NB4 (cell line): ENCODE results near the gene MTOR.

Experiments used
- MYC ChIP-seq: IDR thresholded peaks from 2 replicates; pipeline ENCODE4 v1.6.1; 2011; ENCODE audit warnings: low read depth, low read length
- POLR2A ChIP-seq: IDR thresholded peaks from 2 replicates; pipeline ENCODE4 v1.6.1; 2011; ENCODE audit warnings: mild to moderate bottlenecking; ENCODE audit not compliant: insufficient read length; ENCODE audit errors: extremely low read depth
- TF ChIP-seq, protein P1 (sequence below): IDR thresholded peaks from one replicate; pipeline ENCODE4 v1.5.1; 2012; ENCODE audit warnings: low read depth, low read length
- TF ChIP-seq, protein P2 (sequence below): IDR thresholded peaks from 2 replicates; pipeline ENCODE4 v1.6.1; 2011; ENCODE audit warnings: low read depth, low read length

DNA sequence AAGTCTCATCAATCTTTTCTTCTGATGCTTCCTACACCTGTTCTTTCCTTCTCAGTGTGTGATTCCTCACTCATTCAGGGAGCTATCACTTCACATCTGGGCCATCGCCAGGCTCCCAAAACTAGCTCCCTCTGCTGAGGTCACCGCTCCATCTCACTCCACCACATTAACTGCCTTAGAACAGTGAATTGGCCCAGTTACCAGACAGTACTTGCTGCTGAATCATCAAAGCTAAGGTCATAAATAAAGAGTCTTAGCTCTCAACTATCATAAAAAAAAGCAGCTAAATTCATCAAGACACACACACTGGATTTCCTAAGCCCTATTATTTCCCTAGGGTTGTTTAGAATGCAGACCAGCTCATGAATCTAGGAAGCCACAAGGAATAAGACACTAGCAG lies 183.7 kb downstream of the MTOR start:
- TF ChIP-seq, protein P1, sequence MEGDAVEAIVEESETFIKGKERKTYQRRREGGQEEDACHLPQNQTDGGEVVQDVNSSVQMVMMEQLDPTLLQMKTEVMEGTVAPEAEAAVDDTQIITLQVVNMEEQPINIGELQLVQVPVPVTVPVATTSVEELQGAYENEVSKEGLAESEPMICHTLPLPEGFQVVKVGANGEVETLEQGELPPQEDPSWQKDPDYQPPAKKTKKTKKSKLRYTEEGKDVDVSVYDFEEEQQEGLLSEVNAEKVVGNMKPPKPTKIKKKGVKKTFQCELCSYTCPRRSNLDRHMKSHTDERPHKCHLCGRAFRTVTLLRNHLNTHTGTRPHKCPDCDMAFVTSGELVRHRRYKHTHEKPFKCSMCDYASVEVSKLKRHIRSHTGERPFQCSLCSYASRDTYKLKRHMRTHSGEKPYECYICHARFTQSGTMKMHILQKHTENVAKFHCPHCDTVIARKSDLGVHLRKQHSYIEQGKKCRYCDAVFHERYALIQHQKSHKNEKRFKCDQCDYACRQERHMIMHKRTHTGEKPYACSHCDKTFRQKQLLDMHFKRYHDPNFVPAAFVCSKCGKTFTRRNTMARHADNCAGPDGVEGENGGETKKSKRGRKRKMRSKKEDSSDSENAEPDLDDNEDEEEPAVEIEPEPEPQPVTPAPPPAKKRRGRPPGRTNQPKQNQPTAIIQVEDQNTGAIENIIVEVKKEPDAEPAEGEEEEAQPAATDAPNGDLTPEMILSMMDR = no peak
- no peak for TF ChIP-seq POLR2A
- TF ChIP-seq, protein P2, sequence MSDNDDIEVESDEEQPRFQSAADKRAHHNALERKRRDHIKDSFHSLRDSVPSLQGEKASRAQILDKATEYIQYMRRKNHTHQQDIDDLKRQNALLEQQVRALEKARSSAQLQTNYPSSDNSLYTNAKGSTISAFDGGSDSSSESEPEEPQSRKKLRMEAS = no peak
- no peak for TF ChIP-seq MYC
